Medulla oblongata (tissue), 1 donor: ENCODE results near the gene SFT2D2.
"Not testable (repeated sequence)": the region's sequence is repeated elsewhere in the genome, so short reads cannot be mapped to it uniquely, and the experiment has no call there.

Experiments used
- DNase-seq: peaks from one replicate; pipeline ENCODE4 v3.0.0-alpha.2; 2015; ENCODE audit errors: extremely low spot score

The SFT2D2 gene

GRCh38 chr1:168225476-168226190, at the start of gene SFT2D2:
TSS of gene SFT2D2 (plus strand) at chr1:168226004. CDS start at chr1:168226080, 76 bp downstream.
- peak; percentile 79 for DNase-seq

- no peak for DNase-seq
Measured at GRCh38 chr1:168178227-168178637, 47.6 kb upstream of the SFT2D2 start.

GRCh38 chr1:168178638-168179437, 47.0 kb upstream of the SFT2D2 start, which contains the start of gene TIPRL:
TSS of gene TIPRL (plus strand) at chr1:168178962. CDS start at chr1:168179078, 116 bp downstream.
- peak; percentile 97 for DNase-seq

GRCh38 chr1:168179438-168180147, 46.2 kb upstream of the SFT2D2 start:
- DNase-seq, result peak; percentile 21

GRCh38 chr1:168180148-168180524, 45.7 kb upstream of the SFT2D2 start:
- peak; percentile 8 for DNase-seq

- not testable (repeated sequence) for DNase-seq
Measured at GRCh38 chr1:168181063-168181720, 44.6 kb upstream of the SFT2D2 start.

- no peak for DNase-seq
Measured at GRCh38 chr1:168187177-168187576, 38.6 kb upstream of the SFT2D2 start.

- DNase-seq, result no peak
Measured at GRCh38 chr1:168190403-168190802, 35.4 kb upstream of the SFT2D2 start.

- DNase-seq, result no peak
Measured at GRCh38 chr1:168195199-168196135, 30.3 kb upstream of the SFT2D2 start.

GRCh38 chr1:168199056-168199455, 26.7 kb upstream of the SFT2D2 start:
- no peak for DNase-seq

- no peak for DNase-seq
Measured at GRCh38 chr1:168202941-168203654, 22.7 kb upstream of the SFT2D2 start.

- no peak for DNase-seq
Measured at GRCh38 chr1:168206111-168206510, 19.7 kb upstream of the SFT2D2 start.

- not testable (repeated sequence) for DNase-seq
Measured at GRCh38 chr1:168207673-168208072, 18.1 kb upstream of the SFT2D2 start.

- no peak for DNase-seq
Measured at GRCh38 chr1:168210312-168210711, 15.5 kb upstream of the SFT2D2 start.

- no peak for DNase-seq
Measured at GRCh38 chr1:168213349-168213748, 12.5 kb upstream of the SFT2D2 start.

- no peak for DNase-seq
Measured at GRCh38 chr1:168216171-168216570, 9.6 kb upstream of the SFT2D2 start.

- no peak for DNase-seq
Measured at GRCh38 chr1:168217664-168218063, 8.1 kb upstream of the SFT2D2 start.

GRCh38 chr1:168218658-168219057, 7.1 kb upstream of the SFT2D2 start:
- no peak for DNase-seq

GRCh38 chr1:168220470-168220871, 5.3 kb upstream of the SFT2D2 start:
- DNase-seq, result no peak

- no peak for DNase-seq
Measured at GRCh38 chr1:168221275-168221674, 4.5 kb upstream of the SFT2D2 start.
